DOHH2 (cell line): ENCODE data around the gene FBXO48.

ENCODE experiments used
- CTCF ChIP-seq: fragments of 200-600 bp; sonication (generic); IDR thresholded peaks from one replicate; pipeline ENCODE4 v1.5.1; 2014; ENCODE audit warnings: antibody characterized with exemption, mild to moderate bottlenecking, low read depth, low read length; ENCODE audit not compliant: poor library complexity, severe bottlenecking
- EZH2phosphoT487 ChIP-seq: fragments of 200-600 bp; sonication (generic); IDR thresholded peaks from 2 replicates; pipeline ENCODE4 v1.6.1; 2017; ENCODE audit warnings: borderline replicate concordance, mild to moderate bottlenecking, antibody characterized with exemption, low read length, moderate library complexity, mixed read lengths

- TF ChIP-seq CTCF, result no peak
- TF ChIP-seq EZH2phosphoT487, result no peak
Observed at GRCh38 chr2:68482296-68482820, 15.3 kb upstream of the FBXO48 start.
